ENCODE measurements around the gene KNOP1.

Gene KNOP1, protein sequence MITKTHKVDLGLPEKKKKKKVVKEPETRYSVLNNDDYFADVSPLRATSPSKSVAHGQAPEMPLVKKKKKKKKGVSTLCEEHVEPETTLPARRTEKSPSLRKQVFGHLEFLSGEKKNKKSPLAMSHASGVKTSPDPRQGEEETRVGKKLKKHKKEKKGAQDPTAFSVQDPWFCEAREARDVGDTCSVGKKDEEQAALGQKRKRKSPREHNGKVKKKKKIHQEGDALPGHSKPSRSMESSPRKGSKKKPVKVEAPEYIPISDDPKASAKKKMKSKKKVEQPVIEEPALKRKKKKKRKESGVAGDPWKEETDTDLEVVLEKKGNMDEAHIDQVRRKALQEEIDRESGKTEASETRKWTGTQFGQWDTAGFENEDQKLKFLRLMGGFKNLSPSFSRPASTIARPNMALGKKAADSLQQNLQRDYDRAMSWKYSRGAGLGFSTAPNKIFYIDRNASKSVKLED

DNA sequence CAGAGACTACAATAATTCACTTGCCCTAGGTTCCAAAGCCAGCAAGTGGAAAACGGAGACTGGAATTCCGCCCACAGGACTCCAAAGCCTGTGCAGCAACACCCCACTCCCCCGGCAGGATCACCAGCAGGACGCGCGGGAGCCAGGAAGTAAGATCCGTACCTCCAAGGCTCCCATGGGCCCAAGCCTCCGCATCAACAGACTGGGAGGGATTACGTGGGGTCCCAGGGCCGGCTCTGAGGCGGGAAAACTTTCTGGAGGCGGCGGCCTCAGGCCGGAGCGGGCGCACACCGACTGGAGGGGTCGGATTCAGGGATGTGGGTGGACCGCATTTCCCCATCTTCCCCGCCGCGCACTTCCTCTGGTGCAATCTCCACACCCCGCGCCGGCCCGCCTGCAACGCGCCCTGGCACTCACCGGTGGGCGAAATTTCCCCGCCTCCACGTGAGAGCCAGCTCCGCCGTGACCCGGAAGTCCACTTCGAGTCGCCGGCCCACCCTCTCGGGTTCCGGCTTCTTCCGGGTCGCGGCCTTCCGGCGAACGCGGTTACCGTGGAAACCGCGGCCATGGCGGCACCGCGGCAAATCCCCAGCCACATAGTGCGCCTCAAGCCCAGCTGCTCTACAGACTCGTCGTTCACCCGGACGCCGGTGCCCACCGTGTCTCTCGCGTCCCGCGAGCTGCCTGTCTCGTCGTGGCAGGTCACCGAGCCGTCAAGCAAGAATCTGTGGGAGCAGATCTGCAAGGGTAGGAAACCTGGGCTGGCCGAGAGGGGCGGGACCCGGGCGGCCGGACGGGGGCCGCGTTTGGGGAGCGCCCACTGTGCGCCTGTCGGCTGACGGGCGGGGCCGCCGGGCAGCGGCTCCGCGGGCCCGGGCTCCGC is at the start of gene KNOP1, which contains the start of gene IQCK:
TSS of gene KNOP1 (minus strand) at position 487 of the 883 bp plus-strand sequence. CDS start 3,192 bp downstream, outside the sequence.
TSS of gene IQCK (plus strand) at position 531 of the 883 bp plus-strand sequence. CDS start at position 567, 36 bp downstream.
- peak; percentile 92 for DNase-seq

DNA sequence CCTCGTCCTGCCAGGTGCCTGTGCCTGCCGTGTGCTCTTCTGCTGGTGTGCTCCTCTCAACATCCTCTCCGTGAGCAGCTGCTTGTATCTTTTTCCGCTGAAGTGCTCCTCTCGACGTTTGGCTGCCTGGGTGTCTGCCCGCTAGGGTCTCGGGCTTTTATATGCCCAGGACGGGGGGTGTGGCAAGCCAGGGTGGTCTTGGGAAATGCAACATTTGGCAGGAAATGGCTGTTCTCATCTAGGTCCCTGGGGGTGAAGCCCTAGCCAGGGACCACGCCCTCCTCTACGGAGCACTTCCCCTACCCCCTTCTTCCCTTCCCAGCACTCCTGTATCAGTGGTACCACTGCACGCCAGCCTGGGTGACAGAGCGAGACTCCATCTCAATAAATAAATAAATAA is 49.5 kb upstream of the KNOP1 start:
- DNase-seq, result no peak

DNA sequence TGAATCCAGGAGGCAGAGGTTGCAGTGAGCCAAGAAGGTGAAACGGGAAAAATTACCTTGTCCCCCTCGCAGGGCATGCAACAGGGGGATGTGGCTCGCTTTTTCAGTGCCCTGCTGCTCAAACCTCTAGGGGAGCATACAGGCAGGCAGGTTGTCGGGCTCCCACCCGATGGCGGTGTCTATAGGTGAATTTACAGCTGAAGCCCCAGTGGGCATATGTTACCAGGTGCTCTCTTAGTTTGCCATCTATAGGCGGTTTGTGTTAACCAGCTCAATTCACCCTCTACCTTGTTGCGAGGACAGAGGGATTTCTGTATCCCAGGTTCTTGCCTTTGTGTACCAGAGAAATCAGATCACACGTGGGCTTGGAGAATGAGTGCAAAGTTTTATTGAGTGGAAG is 49.0 kb upstream of the KNOP1 start:
- no peak for DNase-seq

DNA sequence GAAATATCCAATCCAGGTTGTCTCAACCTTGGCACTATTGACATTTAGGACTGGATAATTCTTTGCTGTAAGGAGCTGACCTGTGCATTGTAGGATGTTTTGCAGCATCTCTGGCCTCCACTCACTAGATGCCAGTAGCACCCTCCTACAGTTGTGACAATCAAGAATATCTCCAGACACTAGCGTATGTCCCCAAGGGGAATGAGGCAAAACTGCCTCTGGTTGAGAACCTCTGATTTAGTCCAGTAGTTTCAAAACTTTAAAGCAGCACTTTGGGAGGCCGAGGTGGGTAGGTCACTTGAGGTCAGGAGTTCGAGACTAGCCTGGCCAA is 48.5 kb upstream of the KNOP1 start:
- DNase-seq, result no peak

DNA sequence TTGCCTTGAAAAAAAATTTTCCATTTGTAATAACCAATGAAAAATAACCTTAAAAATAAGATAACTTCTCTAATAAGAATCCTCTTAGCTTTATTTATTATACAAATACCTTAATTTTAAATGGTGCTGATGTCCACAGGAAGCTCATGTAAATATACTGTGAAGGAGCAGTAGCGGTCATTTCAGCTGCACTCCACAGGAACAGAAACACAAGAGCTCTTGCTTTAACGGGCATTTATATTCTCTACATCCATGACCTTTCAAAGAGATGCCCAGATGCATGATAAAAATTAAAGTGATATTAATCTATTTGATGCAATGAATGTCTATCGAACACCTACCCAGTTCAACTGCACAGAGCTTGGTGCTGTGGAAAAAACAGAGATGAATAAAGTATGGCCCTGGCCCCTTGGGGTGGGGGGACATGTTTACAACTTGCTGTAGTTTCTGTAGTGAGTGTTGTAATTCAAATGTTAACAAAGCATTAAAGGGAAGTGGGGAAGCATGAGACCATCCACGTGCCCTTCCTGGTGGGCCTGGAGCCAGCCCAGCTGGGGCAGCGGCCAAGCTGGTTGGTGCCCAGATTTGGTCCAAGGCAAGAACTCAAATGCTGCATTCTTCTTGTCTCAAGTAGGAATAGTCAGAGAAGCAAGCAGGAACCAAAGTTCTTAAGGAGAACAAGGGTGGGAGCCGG is 48.0 kb upstream of the KNOP1 start:
- DNase-seq, result no peak

DNA sequence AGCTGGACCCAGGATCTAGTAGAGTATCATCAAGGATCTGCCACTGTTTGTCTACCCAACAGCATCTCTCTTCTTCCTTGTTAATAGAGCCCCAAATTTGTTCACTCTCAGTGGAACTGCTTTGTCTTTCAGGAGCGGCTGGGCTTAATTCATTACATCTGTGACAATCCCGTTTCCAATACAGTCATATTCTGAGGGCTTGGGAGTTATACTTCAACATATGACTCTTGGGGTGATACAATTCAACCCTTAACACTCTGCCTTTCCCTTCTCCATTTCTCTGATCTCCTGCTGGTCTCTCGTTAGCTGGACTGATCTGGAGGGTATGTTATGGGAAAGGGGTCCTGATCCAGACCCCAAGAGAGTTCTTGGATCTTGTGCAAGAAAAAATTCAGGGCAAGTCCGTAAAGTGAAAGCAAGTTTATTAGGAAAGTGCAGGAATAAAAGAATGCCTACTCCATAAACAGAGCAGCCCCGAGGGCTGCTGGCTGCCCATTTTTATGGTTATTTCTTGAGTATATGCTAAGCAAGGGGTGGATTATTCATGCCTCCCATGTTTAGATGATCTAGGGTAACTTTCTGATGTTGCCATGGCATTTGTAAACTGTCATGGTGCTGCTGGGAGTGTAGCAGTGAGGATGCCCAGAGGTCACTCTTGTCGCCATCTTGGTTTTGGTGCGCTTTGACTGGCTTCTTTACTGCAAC is 42.5 kb upstream of the KNOP1 start:
- no peak for DNase-seq

DNA sequence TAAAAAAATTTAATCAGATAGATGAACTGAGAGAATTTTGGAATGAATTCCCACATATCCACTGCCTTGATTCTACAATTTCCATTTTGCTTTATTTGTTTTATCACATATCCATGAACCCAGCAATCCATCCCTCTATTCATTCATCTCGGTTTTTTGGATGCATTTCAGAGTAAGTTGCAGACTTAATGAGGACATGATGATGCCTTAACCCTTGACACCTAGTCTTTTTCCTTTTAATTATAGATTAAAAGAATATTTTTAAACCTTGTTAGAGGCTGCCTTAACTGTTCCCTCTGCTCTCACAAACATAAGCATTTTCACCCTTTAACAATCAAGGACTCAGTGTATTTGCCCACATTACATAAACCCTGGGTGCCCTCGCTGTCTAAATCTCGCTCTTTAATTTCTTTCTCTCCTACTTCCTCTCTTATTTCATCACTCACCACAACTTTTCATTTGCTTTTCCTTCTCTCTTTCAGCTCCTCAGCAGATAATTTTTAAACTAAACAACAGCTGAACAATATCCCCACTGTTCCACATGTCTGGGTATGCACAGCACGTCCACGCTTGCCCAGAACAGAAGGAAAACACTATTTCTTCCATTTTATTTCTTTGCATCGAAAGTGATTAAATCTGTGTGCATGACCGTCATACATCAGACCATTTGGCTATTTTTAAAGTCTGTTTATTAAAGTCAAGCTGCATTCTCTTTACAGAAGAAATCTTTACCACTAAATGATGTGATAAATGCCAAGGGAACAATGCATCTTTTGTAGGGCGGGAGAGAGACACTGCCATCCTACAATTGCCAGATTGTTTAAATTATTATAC is 40.0 kb upstream of the KNOP1 start:
- DNase-seq, result no peak

DNA sequence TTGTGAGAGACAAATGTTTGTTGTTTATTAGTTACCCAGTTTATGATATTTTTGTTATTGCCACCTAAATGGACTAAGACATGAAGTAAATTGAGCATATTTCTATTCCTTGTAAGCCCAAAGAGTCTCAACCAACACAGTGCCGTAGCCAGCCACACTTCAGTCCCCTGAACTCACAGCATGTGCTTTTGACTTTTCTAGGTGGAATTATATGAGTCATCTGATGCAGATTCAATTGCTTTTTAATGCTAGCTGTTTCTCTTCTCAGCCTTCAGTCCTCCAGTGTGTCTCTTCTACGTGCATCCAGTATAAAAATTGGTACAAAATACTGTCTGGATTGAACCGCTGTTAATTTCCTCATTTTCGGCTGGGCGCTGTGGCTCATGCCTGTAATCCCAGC is 39.0 kb upstream of the KNOP1 start:
- DNase-seq, result no peak

DNA sequence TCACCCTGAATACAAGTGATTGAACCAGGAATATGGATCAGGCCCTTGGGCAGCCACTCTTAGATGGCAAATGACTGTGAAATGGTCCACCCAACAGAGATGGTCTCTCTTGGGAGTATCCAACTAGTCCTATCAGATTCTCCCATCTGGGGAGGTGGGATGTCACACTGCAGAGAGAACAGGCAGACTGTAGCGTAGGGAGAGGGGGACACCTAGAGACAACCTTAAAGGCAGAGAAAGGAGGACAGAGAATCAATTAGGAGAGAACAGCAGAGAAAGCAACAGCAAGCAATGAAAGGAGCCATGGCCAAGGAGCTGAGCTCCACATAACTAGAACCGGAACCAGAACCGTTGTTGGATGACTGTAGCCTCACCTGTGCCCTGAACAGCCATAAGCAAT is 37.2 kb upstream of the KNOP1 start:
- no peak for DNase-seq

DNA sequence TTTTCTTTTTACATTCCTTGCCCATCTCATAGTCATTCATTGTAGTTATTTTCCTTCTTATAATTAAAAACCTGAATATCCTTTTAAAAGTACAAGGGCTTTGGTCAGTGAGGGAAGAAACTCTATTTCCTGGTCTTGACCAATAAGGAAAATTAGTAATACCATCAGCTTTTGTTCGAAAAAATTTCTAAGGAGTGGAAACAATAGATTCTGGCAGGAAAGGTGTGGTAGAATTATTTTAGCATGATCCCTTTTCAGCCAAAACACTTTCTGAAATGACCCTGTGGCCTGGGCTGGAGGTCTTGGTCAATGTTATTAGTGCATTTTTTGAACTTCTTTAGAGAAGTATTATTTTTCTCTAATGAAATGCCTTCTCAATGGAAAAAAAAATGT is 36.6 kb upstream of the KNOP1 start:
- no peak for DNase-seq

DNA sequence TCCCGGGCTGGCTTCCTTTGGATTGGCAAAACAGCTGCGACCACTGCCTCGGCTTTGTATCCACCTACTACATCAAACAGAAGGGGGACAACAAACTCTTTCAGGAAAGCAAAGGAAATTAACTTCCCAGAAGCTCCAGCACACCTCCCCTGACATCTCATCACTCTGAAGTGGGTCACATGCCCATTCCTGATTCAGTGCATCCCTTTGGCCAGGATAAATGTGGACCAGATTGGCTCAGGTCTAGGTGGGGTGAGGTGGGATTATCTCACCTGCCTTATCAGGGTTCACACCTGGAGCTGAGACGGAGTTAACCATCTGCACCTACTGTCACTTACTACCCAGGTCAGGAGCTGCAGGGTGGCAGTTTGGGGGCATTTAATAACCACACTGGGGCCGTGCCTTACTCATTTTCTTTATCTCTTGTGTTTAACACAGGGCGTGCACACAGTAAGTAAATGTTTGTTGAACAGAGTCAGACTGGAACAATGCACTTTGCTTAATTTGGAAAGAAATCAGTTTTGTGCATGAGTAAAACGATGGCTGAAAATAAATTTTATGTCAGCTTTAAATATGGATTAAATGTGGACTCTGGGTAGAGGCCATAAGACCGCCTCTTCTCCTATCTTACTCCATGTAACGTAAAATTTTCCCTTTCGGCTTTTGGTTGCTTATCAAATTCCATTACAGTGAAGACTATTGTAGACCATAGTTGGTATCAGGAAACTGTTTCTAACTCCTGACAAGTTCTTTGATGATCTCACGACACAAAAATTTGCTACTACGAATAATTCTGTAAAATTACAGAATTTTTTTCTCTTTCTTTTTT is 36.0 kb upstream of the KNOP1 start:
- no peak for DNase-seq

DNA sequence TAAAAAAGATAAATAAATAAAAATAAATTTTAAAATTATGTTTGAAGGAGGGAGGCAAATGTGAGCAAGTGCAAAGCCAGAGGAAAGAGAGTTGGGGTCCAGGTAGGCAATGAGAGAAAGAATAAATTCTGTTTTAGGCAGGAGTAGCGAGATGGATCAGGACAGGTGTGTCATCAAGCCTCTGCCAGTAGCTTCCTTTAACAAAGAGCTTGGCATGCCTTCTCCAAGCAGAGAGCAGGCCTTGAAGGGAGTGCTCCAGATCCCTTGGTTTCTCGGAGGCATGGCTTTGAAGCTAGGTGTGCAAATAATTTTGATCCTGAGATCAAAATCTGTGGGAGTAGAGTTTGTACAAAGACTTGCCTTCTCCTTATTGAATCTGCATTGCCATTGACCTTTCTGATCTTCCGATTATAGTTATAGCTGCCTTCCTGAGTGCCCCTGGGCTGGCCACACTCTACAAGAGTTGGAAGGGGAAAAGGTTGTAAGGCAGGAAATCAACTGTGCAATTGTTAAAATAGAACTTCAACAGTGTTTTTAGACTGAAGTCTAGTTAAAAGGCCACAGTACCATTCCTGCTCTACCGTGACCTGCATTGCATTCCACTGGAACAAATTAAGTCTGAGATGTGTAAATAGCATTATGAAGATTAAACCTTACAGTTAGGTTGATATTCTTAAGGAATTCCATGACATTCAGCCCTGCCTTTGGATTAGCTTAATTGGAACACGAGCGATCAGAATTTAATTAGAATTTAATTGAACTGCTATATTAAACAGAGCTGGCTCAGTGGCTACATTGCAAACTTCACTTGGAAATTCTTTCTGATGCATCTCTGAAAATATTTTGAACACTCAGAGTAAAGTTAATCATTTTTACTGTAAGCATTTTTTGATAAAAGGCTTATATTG is 33.7 kb upstream of the KNOP1 start:
- no peak for DNase-seq

DNA sequence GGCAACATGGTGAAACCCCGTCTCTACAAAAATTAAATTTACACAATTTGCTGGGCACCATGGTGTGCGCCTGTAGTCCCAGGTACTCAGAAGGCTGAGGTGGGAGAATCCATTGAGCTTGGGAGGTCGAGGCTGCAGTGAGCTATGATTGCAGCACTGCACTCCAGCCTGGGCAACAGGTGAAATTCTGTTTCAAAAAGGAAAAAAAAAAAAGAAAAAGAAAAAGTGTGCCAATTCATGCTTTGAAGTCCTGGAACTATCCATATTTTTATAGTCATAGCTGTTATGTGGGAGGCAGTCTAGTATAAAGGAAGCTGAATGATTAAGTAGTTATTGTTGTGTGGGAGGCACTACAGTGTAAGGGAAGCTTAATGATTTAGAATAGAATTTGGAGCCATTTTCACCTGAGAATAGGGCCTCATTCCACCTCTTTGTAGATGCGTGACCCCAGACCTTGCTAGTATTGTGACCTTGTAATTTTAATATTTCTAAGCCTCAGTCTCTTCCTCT is 31.6 kb upstream of the KNOP1 start:
- no peak for DNase-seq

DNA sequence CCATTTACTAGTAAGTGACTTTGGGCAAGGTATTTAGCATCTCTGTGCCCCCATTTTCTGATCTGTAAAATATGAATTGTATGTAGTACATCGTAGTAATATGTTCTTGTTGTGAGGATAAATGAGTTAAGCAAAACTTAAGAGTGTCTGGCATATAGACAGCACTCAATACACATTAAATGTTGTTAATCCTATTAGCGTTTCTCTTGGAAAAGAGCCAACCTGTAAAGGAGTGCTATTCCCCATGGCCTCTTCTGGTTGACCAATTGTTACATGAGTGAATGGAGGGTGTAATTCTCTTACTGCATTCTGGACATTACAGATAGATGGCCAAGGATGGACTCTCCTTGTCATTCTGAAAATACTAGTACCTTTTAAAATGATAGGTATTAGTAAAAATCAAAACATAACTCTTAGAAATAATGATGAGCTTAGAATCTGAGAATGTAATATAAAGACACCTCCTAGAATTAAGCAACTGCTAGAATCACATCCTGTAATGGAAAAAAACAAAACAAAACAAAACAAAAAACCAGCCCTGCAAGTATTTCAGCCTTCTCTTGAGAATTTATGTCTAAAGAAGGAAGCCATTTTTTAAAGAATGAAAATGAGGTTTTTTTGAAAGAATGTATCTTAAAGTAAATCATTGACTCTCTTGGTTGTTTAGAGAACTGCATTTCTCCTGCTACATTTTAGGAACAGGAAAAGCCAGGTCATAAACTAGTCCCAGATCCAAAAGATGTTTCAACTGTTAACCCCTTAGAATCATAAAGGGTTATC is 30.6 kb upstream of the KNOP1 start:
- no peak for DNase-seq

DNA sequence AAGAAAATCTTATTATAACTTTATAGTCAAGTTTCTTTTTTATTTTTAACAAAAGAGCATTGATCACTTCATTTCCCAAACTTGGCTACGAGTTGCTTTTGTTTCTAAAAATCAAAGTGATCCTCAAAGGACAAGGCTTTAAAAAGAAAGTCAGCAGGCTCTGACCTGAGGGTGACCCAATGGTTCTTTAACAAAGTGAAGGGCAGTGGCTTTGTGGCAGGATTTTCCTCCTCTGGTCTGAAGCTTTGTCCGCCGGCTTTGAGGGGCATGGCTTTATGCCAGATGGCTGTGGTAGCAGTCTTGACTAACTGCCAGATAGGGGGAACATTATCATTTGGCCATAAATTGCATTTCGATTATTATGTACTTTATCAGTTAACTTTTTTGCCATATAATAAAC is 28.5 kb upstream of the KNOP1 start:
- no peak for DNase-seq

DNA sequence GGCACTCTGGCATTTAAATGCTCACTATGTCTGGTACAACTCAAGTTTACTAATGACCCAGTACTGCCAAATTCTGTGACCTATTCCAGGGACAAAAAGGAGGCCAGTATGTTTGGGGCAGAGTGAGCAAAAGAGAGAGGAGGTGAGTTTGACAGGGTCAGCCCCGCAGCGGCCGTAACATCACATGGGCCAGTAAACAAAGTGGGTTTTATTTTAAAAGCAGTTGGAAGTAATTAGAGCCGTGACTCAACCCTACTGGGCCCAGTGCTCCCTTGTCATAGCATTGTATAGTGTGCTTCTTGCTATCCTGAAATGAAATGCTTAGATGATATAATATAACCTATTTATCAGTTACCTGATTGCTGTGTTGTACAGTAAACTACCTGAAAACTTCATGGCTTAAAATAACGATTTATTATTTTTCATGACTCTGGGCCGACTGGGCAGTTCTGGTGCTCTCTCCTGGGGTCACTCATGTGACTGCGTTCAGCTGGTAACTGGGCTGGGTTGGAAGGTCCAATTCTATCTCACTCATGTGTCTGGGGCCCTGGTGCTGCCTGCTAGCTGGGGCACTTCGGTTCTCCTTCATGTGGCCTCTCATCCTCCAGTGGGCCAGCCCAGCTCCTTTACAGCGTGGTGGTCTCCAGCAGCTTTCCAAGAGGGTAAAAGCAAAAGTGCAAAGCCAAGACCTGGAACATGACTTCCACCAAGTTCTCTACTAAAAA is 27.4 kb upstream of the KNOP1 start:
- no peak for DNase-seq

DNA sequence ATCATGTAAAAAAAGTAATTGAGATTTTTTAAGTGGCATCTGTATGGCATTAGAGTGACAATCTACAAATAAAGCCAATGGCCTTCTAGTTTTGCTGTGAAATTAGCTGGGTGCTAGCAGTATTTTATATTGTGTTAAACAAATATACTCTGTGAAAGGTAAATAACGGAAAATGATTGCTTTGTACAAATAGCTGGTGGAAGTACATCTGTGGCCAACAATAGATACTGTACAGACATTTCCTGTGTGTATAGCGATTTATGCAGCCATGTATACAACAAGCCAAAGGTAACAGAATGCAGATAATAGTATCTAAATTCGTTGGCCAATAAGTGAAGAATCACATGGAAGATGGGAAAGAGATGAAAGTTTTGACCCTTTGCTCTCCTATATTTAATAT is 26.6 kb upstream of the KNOP1 start:
- no peak for DNase-seq

DNA sequence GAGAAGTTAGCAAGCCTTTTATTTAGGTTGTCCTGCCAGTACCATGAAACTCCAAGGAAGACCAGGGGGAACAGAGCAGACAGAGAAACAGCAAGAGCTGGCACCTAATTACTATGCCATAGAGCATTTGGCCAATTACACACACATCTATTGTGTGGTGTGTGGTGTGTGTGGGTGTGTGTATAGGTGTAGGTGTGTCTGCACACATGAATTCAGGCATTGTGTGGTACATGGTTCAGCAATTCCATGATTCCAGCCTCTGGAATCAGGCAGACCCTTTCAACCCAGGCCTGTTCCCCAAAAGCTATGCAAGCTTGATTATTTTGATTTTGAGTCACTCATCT is 25.8 kb upstream of the KNOP1 start:
- DNase-seq, result no peak
